ENCODE results near the gene PRRC1. TPM values are rescaled to one million over a fixed set of nuclear protein-coding genes. Genes with fewer than 3 reads are reported as not detected.

PRRC1 gene
- total RNA-seq = 58.8 and 65.3 TPM in 2 replicates

GRCh38 chr5:127517480-127518318, at the start of gene PRRC1:
Gene PRRC1 (plus strand): TSS chr5:127517640. CDS start chr5:127523480, 5,840 bp downstream.

Other genes starting within 250 kb of the PRRC1 start
- gene MEGF10, start 226.8 kb upstream of the PRRC1 start, total RNA-seq = 1.3 and 4.6 TPM in 2 replicates
- gene CTXN3, start 131.4 kb downstream of the PRRC1 start, total RNA-seq = not detected in 2 replicates
- not detected in 2 replicates for gene CCDC192, start 185.8 kb downstream of the PRRC1 start, total RNA-seq